ENCODE measurements around the gene ATP5F1B. TPM values are rescaled to one million over a fixed set of nuclear protein-coding genes. Genes with fewer than 3 reads are reported as not detected.
"Not testable (repeated sequence)": the region's sequence is repeated elsewhere in the genome, so short reads cannot be mapped to it uniquely, and the experiment has no call there.

Gene ATP5F1B
- 559 and 577 TPM in 2 replicates for total RNA-seq (2014; rRNA removed; shearing (Covaris generic))

DNA sequence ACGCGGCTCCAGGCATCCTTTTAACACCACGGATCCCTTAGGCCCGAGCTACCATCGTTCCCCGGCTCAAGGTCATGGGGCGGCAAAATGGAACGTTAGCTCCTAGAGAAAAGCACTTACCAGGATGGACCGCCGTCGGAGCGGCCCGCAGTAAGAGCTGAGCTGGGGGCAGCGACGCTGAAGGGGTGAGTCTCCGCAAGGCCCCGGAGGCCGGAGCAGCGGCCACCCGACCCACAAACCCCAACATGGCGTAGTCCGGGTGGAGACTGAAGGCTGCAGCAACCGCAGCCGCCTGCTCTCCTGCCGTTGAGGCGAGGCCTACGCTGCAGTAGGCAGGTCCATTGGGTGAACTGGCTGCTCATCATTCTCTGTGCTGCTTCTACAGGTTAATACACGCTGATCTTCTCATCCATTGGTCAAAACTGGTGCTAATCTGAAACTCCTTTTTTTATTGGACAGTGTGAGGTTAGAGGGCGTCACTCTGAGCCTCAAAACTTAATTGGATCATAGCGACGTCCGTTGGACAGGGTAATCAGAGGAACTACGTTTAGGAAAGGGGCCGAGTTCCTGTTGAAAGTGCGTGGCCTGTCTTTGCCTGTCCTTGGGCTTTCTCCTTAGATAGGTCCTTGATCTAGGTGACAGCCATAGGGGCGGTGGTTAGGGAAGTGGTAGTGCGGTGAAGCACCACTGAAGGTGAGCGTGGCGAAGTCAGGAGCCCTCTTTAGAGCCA is at the start of gene ATP5F1B:
Gene ATP5F1B, minus strand, starts transcription at position 268 of the 730 bp plus-strand sequence. Its CDS starts 21 bp downstream, at position 247.
- peak; percentile 100 for DNase-seq (ENCODE audit: low read depth)

GRCh38 chr12:56694161-56694560 is 48.4 kb upstream of the ATP5F1B start:
- no peak for DNase-seq (ENCODE audit: low read depth)

- no peak for DNase-seq (ENCODE audit: low read depth)
These were observed 43.0 kb upstream of the ATP5F1B start for GRCh38 chr12:56688846-56689109.

- peak; percentile 97 for DNase-seq (ENCODE audit: low read depth)
These were observed 42.5 kb upstream of the ATP5F1B start, which contains the start of gene PTGES3 for GRCh38 chr12:56688129-56688845. Gene PTGES3 (minus strand): TSS chr12:56688284. CDS start chr12:56687999, 285 bp downstream.

GRCh38 chr12:56687223-56688128 is 41.7 kb upstream of the ATP5F1B start:
- peak; percentile 46 for DNase-seq (ENCODE audit: low read depth)

DNA sequence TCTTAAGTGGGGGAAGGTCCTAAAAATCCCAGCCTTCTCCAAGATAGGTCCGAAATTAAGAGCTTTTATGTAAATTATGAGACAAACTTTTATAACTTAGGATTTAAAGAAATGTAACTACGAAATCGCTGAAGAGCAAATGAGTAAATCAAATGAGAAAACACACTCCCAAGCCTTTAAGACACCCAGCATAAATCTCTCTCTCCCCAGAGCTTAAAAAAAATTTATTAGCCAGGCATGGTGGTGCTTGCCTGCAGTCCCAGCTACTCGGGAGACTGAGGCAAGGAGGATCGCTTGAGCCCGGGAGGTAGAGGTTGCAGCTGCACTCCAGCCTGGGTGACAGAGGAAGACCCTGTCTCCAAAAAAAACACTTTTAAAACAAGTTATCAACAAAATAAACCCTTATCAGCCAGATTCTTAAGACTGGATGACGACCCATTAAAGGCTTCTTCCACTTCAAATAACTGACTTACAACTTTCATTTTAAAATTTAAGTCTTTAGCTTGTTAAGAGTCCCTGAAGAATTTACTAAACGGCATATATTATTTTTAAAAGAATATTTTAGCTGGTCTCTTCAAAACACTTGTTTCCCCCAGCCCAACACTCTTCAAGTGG is 39.1 kb upstream of the ATP5F1B start:
- no peak for DNase-seq (ENCODE audit: low read depth)

- no peak for DNase-seq (ENCODE audit: low read depth)
These were observed 36.5 kb upstream of the ATP5F1B start for GRCh38 chr12:56682323-56682722.

GRCh38 chr12:56679883-56680575 is 34.2 kb upstream of the ATP5F1B start:
- DNase-seq (ENCODE audit: low read depth): no peak

GRCh38 chr12:56678852-56679251 is 33.1 kb upstream of the ATP5F1B start:
- DNase-seq (ENCODE audit: low read depth): no peak

DNA sequence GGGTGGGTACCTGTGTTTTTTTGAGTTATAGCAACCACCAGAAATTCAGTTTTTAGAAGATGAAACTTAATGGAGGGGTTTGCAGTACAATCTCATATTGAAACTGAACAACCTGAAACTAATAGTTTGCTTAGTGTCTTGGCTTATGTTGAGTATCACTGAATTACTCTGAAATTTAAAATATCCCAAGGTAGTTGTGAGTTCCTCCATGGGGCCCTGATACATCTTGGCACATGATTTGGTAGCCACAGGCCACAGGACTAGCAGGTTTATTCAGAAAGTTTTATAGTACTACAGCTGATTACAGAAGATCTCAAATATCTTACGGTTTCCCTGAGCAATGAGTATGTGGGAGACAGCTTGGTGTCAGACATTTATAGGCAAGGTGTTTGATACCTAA is 31.9 kb upstream of the ATP5F1B start:
- DNase-seq (ENCODE audit: low read depth): no peak

- DNase-seq (ENCODE audit: low read depth): peak; percentile 21
These were observed 31.2 kb upstream of the ATP5F1B start for GRCh38 chr12:56676851-56677580.

DNA sequence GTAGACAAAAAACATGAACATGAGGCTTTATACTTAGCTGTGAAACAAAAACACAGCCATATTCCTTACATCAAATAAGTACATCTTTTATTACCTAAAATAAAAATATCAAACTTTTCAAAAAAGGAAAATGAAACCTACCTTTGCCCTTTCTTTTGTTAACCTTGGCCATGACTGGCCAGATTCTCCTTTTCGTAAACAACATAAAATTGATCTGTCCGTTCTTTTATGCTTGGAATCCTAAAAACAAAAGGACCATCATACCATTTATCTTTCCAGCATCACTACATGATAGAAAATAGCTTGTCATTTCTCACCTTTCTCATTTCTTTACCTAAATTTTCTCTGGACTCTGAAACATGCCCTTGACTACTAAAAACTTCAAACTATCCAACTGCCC is 25.8 kb upstream of the ATP5F1B start:
- DNase-seq (ENCODE audit: low read depth): no peak

DNA sequence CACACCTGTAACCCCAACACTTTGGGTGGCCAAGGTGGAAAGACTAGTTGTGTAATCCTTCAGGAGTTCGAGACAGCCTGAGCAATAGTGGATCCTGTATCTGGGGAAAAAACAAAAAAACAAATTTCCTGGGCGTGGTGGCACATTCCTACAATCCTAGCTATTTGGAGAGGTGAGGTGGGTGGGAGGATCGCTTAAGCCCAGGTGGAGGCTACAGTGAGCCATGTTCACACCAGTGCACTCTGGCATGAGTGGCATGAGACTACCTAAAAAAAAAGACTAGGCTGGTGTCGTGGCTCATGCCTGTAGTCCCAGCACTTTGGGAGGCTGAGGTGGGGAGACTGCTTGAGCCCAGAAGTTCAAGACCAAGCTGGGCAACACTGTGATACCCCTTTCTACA is 25.1 kb upstream of the ATP5F1B start:
- no peak for DNase-seq (ENCODE audit: low read depth)

- DNase-seq (ENCODE audit: low read depth): no peak
These were observed 22.3 kb upstream of the ATP5F1B start for GRCh38 chr12:56668197-56668457.

DNA sequence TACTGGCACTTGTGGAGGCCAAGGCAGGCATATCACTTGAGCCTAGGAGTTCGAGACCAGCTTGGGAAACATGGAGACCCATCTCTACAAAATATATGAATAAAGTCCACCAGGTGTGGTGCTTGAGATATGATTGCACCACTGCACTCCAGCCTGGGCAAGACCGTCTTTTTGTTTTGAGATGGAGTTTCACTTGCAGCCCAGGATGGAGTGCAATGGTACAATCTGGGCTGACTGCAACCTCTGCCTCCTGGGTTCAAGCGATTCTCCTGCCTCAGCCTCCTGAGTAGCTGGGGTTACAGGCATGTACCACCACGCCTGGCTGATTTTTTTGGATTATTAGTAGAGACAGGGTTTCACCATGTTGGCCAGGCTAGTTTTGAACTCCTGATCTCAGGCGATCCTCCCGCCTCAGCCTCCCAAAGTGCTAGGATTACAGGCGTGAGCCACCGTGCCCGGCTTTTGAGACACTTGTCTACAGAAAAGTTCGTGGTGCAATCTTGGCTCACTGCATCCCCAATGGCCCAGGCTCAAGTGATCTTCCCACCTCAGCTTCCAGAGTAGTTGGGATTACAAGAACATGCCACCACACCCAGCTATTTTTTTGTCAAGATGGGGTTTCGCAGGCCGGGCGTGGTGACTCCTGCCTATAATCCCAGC is 16.3 kb upstream of the ATP5F1B start:
- no peak for DNase-seq (ENCODE audit: low read depth)

- no peak for DNase-seq (ENCODE audit: low read depth)
These were observed 15.8 kb upstream of the ATP5F1B start for GRCh38 chr12:56661560-56661959.

DNA sequence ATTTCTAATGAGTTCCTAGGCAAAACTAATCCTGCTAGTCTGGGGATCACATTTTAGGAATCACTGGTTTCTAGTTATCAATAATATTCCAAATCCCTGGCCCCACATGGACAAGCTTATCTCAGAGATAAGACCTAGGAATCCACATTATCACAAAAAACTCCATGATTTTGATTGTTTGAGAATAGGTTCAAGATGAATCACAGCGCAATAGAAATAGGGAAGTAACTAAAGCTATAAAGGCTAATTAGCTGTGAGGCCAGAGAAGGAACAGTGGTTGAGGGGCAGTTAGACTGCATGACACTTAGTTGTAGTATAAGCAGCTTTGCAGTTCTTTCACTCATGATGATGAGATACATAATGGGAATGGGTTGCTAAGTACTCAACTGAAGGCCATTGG is 13.1 kb upstream of the ATP5F1B start:
- DNase-seq (ENCODE audit: low read depth): no peak

GRCh38 chr12:56657416-56658379 is 11.9 kb upstream of the ATP5F1B start:
- DNase-seq (ENCODE audit: low read depth): no peak

DNA sequence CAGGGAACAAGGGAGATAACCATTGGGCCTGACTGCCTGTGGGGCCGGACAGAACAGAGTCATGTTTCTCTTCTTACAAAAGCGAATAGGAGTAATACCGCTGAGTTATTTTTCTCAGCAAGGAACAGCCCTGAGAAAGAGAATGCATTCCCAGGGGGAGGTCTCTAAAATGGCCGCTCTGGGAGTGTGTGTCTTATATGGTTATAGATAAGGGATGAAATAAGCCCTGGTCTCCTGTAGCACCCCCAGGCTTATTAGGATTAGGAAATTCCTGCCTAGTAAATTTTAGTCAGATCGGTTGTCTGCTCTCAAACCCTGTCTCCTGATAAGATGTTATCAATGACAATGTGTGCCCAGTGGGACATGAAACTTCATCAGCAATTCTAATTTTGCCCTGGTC is 8.0 kb upstream of the ATP5F1B start:
- not testable (repeated sequence) for DNase-seq (ENCODE audit: low read depth)

Measured in M059J (cell line).